Naive thymus-derived CD4-positive, alpha-beta T cell (primary cell): ENCODE results near the gene XCL2. TPM values are rescaled to one million over a fixed set of nuclear protein-coding genes. Genes with fewer than 3 reads are reported as not detected.
A peak's percentile ranks its signal among the peaks of the same experiment; 100 is the strongest.
"Not testable (repeated sequence)": the region's sequence is repeated elsewhere in the genome, so short reads cannot be mapped to it uniquely, and the experiment has no call there.

Experiments used
- ATAC-seq: fragments of 150-1000 bp; cut with Tn5 transposase; 2 replicates; pipeline ENCODE4 v1.10.0; 2021; ENCODE audit warnings: mild to moderate bottlenecking, moderate library complexity
- CTCF ChIA-PET: fragments of 350-600 bp; sonication (Branson Sonifier 250); formaldehyde crosslinking; loops from one replicate; lab custom pipeline; 2021; ENCODE audit warnings: antibody characterized with exemption; lab: Charles Lee
- POLR2A ChIA-PET: fragments of 350-600 bp; sonication (Branson Sonifier 250); formaldehyde crosslinking; loops from one replicate; lab custom pipeline; 2021; ENCODE audit warnings: antibody characterized with exemption, inconsistent platforms; lab: Charles Lee
- DNase-seq, 9 donors: peaks; one replicate each; pipeline versions ENCODE4 v3.0.0 to v3.0.0-alpha.2; 2020 to 2022; ENCODE audit warnings: mixed read lengths in 1 of 9
- H3K27ac ChIP-seq: one replicate; pipeline ENCODE4 v1.7.0; 2013; ENCODE audit warnings: mild to moderate bottlenecking, low read depth, low read length, moderate library complexity
- H3K27me3 ChIP-seq, 2 donors: one replicate each; pipeline ENCODE4 v1.7.0; 2013; ENCODE audit warnings: low read length in 2 of 2, mild to moderate bottlenecking in 2 of 2, moderate library complexity in 2 of 2; ENCODE audit not compliant: control insufficient read depth in 2 of 2, insufficient read depth in 2 of 2
- H3K36me3 ChIP-seq, 3 experiments: 1 replicate in 2 of 3; 2 replicates in 1 of 3; pipeline ENCODE4 v1.7.0; 2013; ENCODE audit warnings: low read length in 3 of 3, mild to moderate bottlenecking in 3 of 3, moderate library complexity in 1 of 3; ENCODE audit not compliant: insufficient read depth in 3 of 3, control insufficient read depth in 2 of 3
- H3K4me1 ChIP-seq, 2 donors: one replicate each; pipeline ENCODE4 v1.7.0; 2013; ENCODE audit warnings: low read length in 2 of 2, mild to moderate bottlenecking in 2 of 2, moderate library complexity in 1 of 2; ENCODE audit not compliant: control insufficient read depth in 2 of 2, insufficient read depth in 2 of 2
- H3K4me3 ChIP-seq: 2 replicates; pipeline ENCODE4 v1.7.0; 2013; ENCODE audit warnings: mild to moderate bottlenecking, low read length
- H3K9me3 ChIP-seq, 3 experiments: 1 replicate in 2 of 3; 2 replicates in 1 of 3; pipeline ENCODE4 v1.7.0; 2013; ENCODE audit warnings: low read length in 3 of 3; ENCODE audit not compliant: control insufficient read depth in 2 of 3
- H3K27ac Mint-ChIP-seq, 9 donors: one replicate each; pipeline ENCODE4 v1.8.0; 2020 to 2022; ENCODE audit warnings: mixed read lengths in 9 of 9, mild to moderate bottlenecking in 8 of 9, moderate library complexity in 5 of 9, inconsistent platforms in 2 of 9
- H3K27me3 Mint-ChIP-seq, 5 donors: one replicate each; pipeline ENCODE4 v1.8.0; 2021 to 2022; ENCODE audit warnings: mixed read lengths in 5 of 5, mild to moderate bottlenecking in 1 of 5
- H3K36me3 Mint-ChIP-seq, 5 donors: one replicate each; pipeline ENCODE4 v1.8.0; 2020 to 2022; ENCODE audit warnings: mixed read lengths in 5 of 5, mild to moderate bottlenecking in 3 of 5, inconsistent platforms in 1 of 5
- H3K4me1 Mint-ChIP-seq, 7 donors: one replicate each; pipeline ENCODE4 v1.8.0; 2020 to 2022; ENCODE audit warnings: mixed read lengths in 7 of 7, mild to moderate bottlenecking in 3 of 7, inconsistent platforms in 1 of 7
- H3K4me3 Mint-ChIP-seq, 10 donors: one replicate each; pipeline ENCODE4 v1.8.0; 2020 to 2022; ENCODE audit warnings: mild to moderate bottlenecking in 10 of 10, mixed read lengths in 10 of 10, moderate library complexity in 6 of 10, inconsistent platforms in 2 of 10
- H3K9me3 Mint-ChIP-seq, 11 donors: one replicate each; pipeline ENCODE4 v1.8.0; 2020 to 2022; ENCODE audit warnings: mixed read lengths in 11 of 11, mild to moderate bottlenecking in 4 of 11, inconsistent platforms in 1 of 11, moderate library complexity in 1 of 11
- intact Hi-C, 2 donors: fragments of 100-400 bp; cut with micrococcal nuclease; formaldehyde crosslinking; loops; one replicate each; pipeline ENCODE4 v1.15.1; 2023
- polyA plus RNA-seq, 2 donors: library from polyadenylated mRNA; unstranded; fragments of 300-500 nt; fragmentation: Illumina TruSeq; gene quantifications; one replicate each; pipeline ENCODE4 v1.2.3, GENCODE V29; 2021
- total RNA-seq, 6 experiments: library from RNA in 5 of 6; stranded (reverse) in 5 of 6; gene quantifications; 1 replicate in 5 of 6; 2 replicates in 1 of 6; pipeline ENCODE4 v1.2.3 and lab custom pipeline; 2021 to 2026

XCL2 gene
- total and polyA plus RNA-seq, 7 experiments from 2014 or later = 0.61 to 7.0 (median 2.9) TPM; not detected in 3

DNA sequence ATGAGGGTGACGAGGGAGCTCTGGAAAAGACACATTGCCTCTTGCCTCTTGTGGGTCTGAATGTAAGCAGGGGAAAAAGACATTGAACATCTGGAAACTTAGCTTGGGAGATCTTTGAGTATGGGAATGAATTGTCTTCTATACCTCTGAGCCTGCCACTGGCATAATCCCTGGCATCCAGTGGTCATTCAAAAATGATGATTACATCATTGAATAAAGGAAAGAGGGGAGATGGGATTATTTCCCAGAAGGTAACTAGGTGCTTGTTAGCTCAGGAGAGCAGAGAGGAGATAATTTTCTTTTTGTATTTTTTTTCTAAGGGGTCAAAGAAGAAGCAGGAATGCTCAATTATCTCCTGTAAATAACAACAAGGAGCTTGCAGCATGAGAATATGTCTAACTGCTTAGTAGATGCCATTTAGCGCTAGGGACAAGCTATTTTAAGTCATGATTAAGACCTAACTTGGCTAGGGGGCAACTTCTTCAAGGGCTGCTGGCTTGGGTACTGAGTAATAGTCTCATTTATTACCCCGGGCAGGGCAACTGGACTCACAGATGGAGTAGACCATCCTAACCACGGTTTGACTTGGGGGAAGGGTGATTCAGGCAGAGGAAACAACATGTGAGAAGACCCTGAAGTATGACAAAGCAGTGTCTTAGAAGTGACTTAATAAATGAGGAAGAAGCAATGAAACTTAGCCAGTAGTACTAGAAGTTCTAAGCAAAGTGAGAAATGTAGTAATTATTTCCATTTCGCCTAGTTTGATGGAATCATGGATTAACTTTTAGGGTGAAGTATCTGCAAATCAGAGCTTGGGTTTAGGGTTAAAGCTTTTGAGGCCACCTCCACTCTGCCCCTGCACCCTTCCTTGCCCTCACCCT, 11.0 kb upstream of the XCL2 start:
- no peak overlapping the region for H3K4me3 ChIP-seq
- no peak for DNase-seq
- ChIA-PET CTCF (no interaction called here), POLR2A (no interaction called here)
- peaks cover 0 to 3% (median 0%) of the 10 kb centered on the region in 11 donors for H3K9me3 Mint-ChIP-seq
- H3K9me3 ChIP-seq = no peaks in the 10 kb centered on the region
- H3K27me3 Mint-ChIP-seq = no peaks in the 10 kb centered on the region
- H3K36me3 ChIP-seq = no peaks in the 10 kb centered on the region
- H3K4me1 Mint-ChIP-seq = peaks cover 5 to 40% (median 19%) of the 10 kb centered on the region in 7 donors
- no peak overlapping the region for H3K27ac Mint-ChIP-seq
- ATAC-seq = no peak
- peak overlapping the region in 1 of 10 donors; percentile 25 for H3K4me3 Mint-ChIP-seq
- no peak overlapping the region for H3K27ac ChIP-seq
- intact Hi-C loops = no loop called here
- no peaks in the 10 kb centered on the region for H3K27me3 ChIP-seq
- peaks cover 5 to 38% of the 10 kb centered on the region in 2 donors for H3K4me1 ChIP-seq
- H3K36me3 Mint-ChIP-seq = peaks cover 0 to 12% (median 0%) of the 10 kb centered on the region in 5 donors

DNA sequence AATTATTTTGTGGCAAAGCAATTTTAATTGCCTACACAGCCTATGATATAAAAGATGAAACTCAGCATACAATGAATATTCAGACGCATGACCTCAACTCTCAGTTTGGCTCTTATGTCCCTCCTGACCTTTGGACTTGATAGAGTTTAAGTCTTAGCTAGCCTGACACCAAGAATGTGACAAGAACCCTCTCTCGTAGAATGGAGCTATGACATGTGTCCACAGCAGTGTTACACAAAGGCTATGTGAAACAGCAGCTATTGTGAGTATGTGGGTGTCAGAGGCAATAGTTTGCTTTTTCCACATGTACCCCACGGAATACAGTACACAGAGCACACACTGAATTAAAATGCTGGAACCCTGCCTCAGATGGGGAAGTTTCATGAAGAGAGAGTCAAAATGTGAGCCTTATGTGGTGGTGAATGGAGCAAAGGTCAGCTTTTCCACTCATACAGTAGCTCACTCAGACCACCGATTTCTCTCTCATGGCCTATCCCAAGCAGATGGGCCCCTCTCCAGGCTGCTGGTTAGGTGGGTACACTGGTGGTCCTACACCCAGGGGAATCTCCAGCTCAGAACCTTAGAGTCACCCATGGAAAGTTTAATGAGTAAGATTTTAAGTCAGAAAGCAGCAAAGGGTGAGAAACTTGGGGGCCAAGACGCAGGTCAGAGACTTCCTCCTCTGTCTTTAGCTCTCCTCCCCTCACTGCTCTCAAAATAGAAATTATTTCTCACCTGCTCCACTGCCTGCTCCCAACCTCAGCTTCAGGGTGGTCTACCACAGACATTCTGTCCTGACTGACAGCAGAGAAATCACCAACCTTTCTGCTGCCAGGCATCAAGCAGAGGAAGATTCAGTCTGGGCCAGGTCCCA, 10.1 kb upstream of the XCL2 start:
- peaks cover 5 to 40% (median 19%) of the 10 kb centered on the region in 7 donors for H3K4me1 Mint-ChIP-seq
- intact Hi-C loops = no loop called here
- H3K4me1 ChIP-seq = peaks cover 5 to 38% of the 10 kb centered on the region in 2 donors
- H3K27ac Mint-ChIP-seq = no peak overlapping the region
- H3K27ac ChIP-seq = no peak overlapping the region
- no peaks in the 10 kb centered on the region for H3K36me3 ChIP-seq
- H3K4me3 ChIP-seq = no peak overlapping the region
- H3K27me3 ChIP-seq = no peaks in the 10 kb centered on the region
- H3K9me3 ChIP-seq = no peaks in the 10 kb centered on the region
- H3K36me3 Mint-ChIP-seq = peaks cover 0 to 14% (median 0%) of the 10 kb centered on the region in 5 donors
- ATAC-seq (no peak), DNase-seq (no peak)
- no peak overlapping the region for H3K4me3 Mint-ChIP-seq
- ChIA-PET POLR2A (no interaction called here), CTCF (no interaction called here)
- H3K27me3 Mint-ChIP-seq = no peaks in the 10 kb centered on the region
- peaks cover 0 to 7% (median under 1%) of the 10 kb centered on the region in 11 donors for H3K9me3 Mint-ChIP-seq

- POLR2A ChIA-PET = no interaction called here
- peaks cover 4 to 38% (median 18%) of the 10 kb centered on the region in 7 donors for H3K4me1 Mint-ChIP-seq
- Histone ChIP-seq H3K27ac (no peak overlapping the region), H3K27me3 (no peaks in the 10 kb centered on the region), H3K4me1 (peaks cover 5 to 33% of the 10 kb centered on the region in 2 donors), H3K36me3 (no peaks in the 10 kb centered on the region), H3K4me3 (no peak overlapping the region), H3K9me3 (no peaks in the 10 kb centered on the region)
- intact Hi-C loops = no loop called here
- peak overlapping the region in 2 of 9 donors; percentile 42 to 59 for H3K27ac Mint-ChIP-seq
- H3K27me3 Mint-ChIP-seq = peaks cover 0 to 9% (median 0%) of the 10 kb centered on the region in 5 donors
- CTCF ChIA-PET = no interaction called here
- peaks cover 0 to 23% (median 0%) of the 10 kb centered on the region in 5 donors for H3K36me3 Mint-ChIP-seq
- H3K4me3 Mint-ChIP-seq = no peak overlapping the region
- peaks cover 0 to 13% (median 3%) of the 10 kb centered on the region in 11 donors for H3K9me3 Mint-ChIP-seq
- DNase-seq = no peak
- ATAC-seq = no peak
Observed at GRCh38 chr1:168552961-168553360, 9.2 kb upstream of the XCL2 start.

DNA sequence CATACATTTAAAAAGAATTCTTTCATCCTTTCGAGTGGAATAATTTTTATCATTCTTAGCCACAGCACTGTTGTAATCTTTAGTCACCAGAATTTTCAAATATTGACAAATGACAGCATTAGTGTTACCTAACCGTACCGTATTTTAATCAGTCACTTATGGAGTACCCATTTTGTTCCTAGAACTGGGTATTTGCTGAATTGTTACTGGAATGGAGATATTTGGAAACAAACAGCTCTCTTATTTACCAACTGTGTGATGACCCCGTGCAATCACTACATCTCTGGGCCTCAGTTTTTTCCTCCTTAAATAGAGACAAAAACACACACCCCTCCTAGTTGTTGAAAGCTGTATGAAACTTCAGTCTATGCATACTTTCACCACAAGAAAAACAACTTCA, 7.9 kb upstream of the XCL2 start:
- ChIA-PET CTCF (no interaction called here), POLR2A (no interaction called here)
- Mint-ChIP-seq H3K27me3 (peaks cover 0 to 16% (median 0%) of the 10 kb centered on the region in 5 donors), H3K4me1 (peaks cover 0 to 29% (median 11%) of the 10 kb centered on the region in 7 donors), H3K36me3 (peaks cover 0 to 28% (median 0%) of the 10 kb centered on the region in 5 donors), H3K9me3 (peaks cover 0 to 17% (median 6%) of the 10 kb centered on the region in 11 donors), H3K4me3 (no peak overlapping the region), H3K27ac (no peak overlapping the region)
- Histone ChIP-seq H3K27ac (no peak overlapping the region), H3K9me3 (no peaks in the 10 kb centered on the region), H3K4me3 (no peak overlapping the region), H3K36me3 (no peaks in the 10 kb centered on the region), H3K27me3 (no peaks in the 10 kb centered on the region), H3K4me1 (peaks cover 5 to 24% of the 10 kb centered on the region in 2 donors)
- intact Hi-C loops = no loop called here
- ATAC-seq (no peak), DNase-seq (no peak)

GRCh38 chr1:168550971-168551370, 7.2 kb upstream of the XCL2 start:
- intact Hi-C loops = no loop called here
- Mint-ChIP-seq H3K4me1 (peaks cover 0 to 26% (median 11%) of the 10 kb centered on the region in 7 donors), H3K27ac (no peak overlapping the region), H3K4me3 (no peak overlapping the region), H3K9me3 (peaks cover 0 to 19% (median 6%) of the 10 kb centered on the region in 11 donors), H3K27me3 (peaks cover 0 to 16% (median 0%) of the 10 kb centered on the region in 5 donors), H3K36me3 (peaks cover 0 to 31% (median 0%) of the 10 kb centered on the region in 5 donors)
- CTCF ChIA-PET = interaction anchor here (0.6 to 0.7 kb wide), 2 partner anchors 16 to 609 kb away, joined by 3 to 4 read pairs; no protein-coding TSS in a partner anchor
- ATAC-seq = no peak
- DNase-seq = no peak
- H3K27ac ChIP-seq = no peak overlapping the region
- no peaks in the 10 kb centered on the region for H3K9me3 ChIP-seq
- H3K4me1 ChIP-seq = peaks cover 5 to 24% of the 10 kb centered on the region in 2 donors
- POLR2A ChIA-PET = no interaction called here
- H3K36me3 ChIP-seq = no peaks in the 10 kb centered on the region
- no peak overlapping the region for H3K4me3 ChIP-seq
- H3K27me3 ChIP-seq = no peaks in the 10 kb centered on the region

DNA sequence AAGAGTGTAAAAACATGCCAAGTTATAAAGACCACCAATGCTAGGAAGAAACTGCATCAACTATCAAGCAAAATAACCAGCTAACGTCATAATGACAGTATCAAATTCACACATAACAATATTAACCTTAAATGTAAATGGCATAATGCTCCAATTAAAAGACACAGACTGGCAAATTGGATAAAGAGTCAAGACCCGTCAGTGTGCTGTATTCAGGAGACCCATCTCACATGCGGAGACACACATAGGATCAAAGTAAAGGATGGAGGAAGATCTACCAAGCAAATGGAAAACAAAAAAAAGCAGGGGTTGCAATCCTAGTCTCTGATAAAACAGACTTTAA, 2.7 kb upstream of the XCL2 start:
- H3K4me1 ChIP-seq, POLR2A ChIA-PET, H3K36me3 ChIP-seq, H3K4me3 Mint-ChIP-seq, DNase-seq, H3K4me3 ChIP-seq, ATAC-seq, H3K27ac Mint-ChIP-seq, H3K27me3 ChIP-seq, intact Hi-C loops, H3K9me3 ChIP-seq, H3K27ac ChIP-seq: not testable (repeated sequence)
- CTCF ChIA-PET = interaction anchor here (0.9 kb wide), 1 partner anchor 108 kb away, joined by 3 read pairs; no protein-coding TSS in a partner anchor
- Mint-ChIP-seq H3K36me3 (peaks cover 0 to 35% (median 0%) of the 10 kb centered on the region in 5 donors), H3K9me3 (peaks cover 0 to 19% (median 6%) of the 10 kb centered on the region in 11 donors), H3K4me1 (peaks cover 8 to 16% (median 12%) of the 10 kb centered on the region in 7 donors), H3K27me3 (peaks cover 0 to 16% (median 0%) of the 10 kb centered on the region in 5 donors)
